Stomach (tissue), 9 donors: ENCODE data around the gene FZR1. TPM values are rescaled to one million over a fixed set of nuclear protein-coding genes. Genes with fewer than 3 reads are reported as not detected.

Experiments used
- DNase-seq, 2 donors: peaks; one replicate each; pipeline versions ENCODE4 v3.0.0 to v3.0.0-alpha.2; 2013 to 2019
- H3K27ac ChIP-seq, 5 donors: fragments of 200-600 bp in 4 of 5; sonication (generic) in 4 of 5; one replicate each; pipeline ENCODE4 v1.5.1; 2013 to 2019; ENCODE audit warnings: mild to moderate bottlenecking in 1 of 5, moderate library complexity in 1 of 5
- H3K27me3 ChIP-seq, 3 donors: fragments of 200-600 bp; sonication (generic); one replicate each; pipeline ENCODE4 v1.5.1; 2017 to 2019; ENCODE audit warnings: mixed run types in 1 of 3
- H3K36me3 ChIP-seq, 4 donors: fragments of 200-600 bp; sonication (generic); 1 replicate in 3 of 4; 2 replicates in 1 of 4; pipeline ENCODE4 v1.5.1; 2016 to 2019
- H3K4me1 ChIP-seq, 4 donors: fragments of 200-600 bp; sonication (generic); one replicate each; pipeline ENCODE4 v1.5.1; 2016 to 2019
- H3K4me3 ChIP-seq, 4 donors: fragments of 200-600 bp; sonication (generic) in 3 of 4; one replicate each; pipeline ENCODE4 v1.5.1; 2016 to 2019; ENCODE audit warnings: mild to moderate bottlenecking in 1 of 4
- H3K9me3 ChIP-seq, 4 donors: fragments of 200-600 bp; sonication (generic); one replicate each; pipeline ENCODE4 v1.5.1; 2016 to 2019
- EP300 ChIP-seq: sonication (generic); formaldehyde crosslinking; IDR thresholded peaks from one replicate; pipeline ENCODE4 v1.6.1; 2017; ENCODE audit warnings: antibody characterized with exemption
- POLR2A ChIP-seq, 4 donors: fragments of 450-650 bp; IDR thresholded peaks; one replicate each; pipeline ENCODE4 v1.6.1; 2016; ENCODE audit warnings: antibody characterized with exemption in 4 of 4, control low read depth in 2 of 4, mild to moderate bottlenecking in 1 of 4, moderate library complexity in 1 of 4
- POLR2AphosphoS5 ChIP-seq, 3 donors: sonication (generic); formaldehyde crosslinking; IDR thresholded peaks; one replicate each; pipeline ENCODE4 v1.6.1; 2016; ENCODE audit warnings: antibody characterized with exemption in 3 of 3
- WGBS, 5 donors: extraction: QIAGEN DNeasy Blood & Tissue Kit in 3 of 5; methylation state at CpG; one replicate each; pipeline versions ENCODE4 v1.1.5 to v1.1.7; 2013 to 2018; 5-methylcytosine and 5-hydroxymethylcytosine counted together
- intact Hi-C: fragments of 100-400 bp; cut with DNase I; formaldehyde crosslinking; loops from one replicate; pipeline ENCODE4 v1.15.1; 2023; ENCODE audit warnings: low total_unique reads
- polyA plus RNA-seq, 3 donors: library from polyadenylated mRNA; stranded (reverse); fragments of 200-250 nt; gene quantifications; one replicate each; pipeline ENCODE4 v1.2.3, GENCODE V29; 2013
- total RNA-seq, 5 donors: library from RNA; depleted of rRNA; stranded (reverse); fragments of >200 nt; gene quantifications; one replicate each; pipeline versions ENCODE4 v1.1.0 to v1.2.3, GENCODE V29; 2014 to 2016
- TF ChIP-seq, protein P1 (sequence below), 7 experiments: fragments of 450-650 bp in 4 of 7; fragments of 200-600 bp in 3 of 7; sonication (generic) in 3 of 7; IDR thresholded peaks; one replicate each; pipeline ENCODE4 v1.5.1; 2016 to 2019; ENCODE audit warnings: antibody characterized with exemption in 7 of 7, control low read depth in 2 of 7, mild to moderate bottlenecking in 1 of 7
- donor health status: healthy with polysubstance abuse.
- donor health status: Bipolar disorder and iron deficiency.
- donor health status: healthy.

The FZR1 gene
- total and polyA plus RNA-seq, 8 donors: 9.4 to 113 (median 21.3) TPM

DNA sequence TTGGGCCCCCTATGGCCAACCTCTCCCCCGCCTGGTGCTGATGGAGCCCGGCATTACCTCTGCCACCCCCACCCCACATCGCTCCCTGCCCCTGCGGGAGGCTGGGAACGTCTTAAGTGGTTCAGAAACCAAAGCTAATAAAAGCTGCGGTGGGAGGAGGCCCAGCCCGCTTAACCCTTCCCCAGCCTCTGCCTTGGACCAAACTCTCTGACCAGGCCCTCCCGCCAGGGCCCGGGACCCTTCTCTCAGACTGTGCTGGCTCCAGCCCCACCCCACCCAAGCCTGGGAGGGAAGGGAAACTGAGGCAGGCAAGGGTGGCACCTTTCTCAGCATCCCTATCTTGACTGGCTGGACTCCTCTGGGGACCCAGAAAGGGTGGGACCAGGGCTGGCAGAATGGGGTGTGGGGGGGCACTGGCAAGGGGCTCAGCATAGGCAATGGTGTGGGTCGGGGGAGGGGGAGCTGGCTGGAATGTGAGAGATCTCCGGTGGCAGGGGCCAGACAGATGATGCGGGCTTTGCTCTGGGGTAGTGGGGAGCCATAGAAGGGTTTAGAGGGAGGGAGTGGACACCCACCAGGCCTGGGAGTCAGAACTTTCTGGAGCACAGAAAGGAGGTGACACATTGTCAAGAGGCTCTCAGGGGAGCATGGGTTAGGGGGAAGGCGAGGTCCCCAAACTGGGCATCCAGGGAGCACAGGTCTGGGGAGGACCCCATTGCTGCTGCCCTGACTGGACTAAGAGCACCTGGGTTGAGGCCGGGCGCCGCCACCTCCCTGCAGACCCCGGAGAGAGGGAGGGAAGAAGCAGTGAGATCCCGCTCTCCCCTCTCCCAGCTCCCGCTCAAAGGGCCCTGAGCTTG, 47.7 kb upstream of the FZR1 start:
- WGBS, 5 donors: 46 to 68% (median 65%) methylated on average over 14 to 19 of the region's 19 CpGs
- no peaks in the 10 kb centered on the region for H3K27me3 ChIP-seq
- DNase-seq: peak in 1 of 2 donors; percentile 48
- H3K9me3 ChIP-seq: no peaks in the 10 kb centered on the region
- H3K36me3 ChIP-seq: peaks cover 65 to 91% (median 85%) of the 10 kb centered on the region in 4 donors
- intact Hi-C loops: no loop called here
- TF ChIP-seq EP300: no peak
- TF ChIP-seq POLR2A (IDR thresholded peaks at IDR 0.05): no peak
- no peak for TF ChIP-seq POLR2AphosphoS5 (IDR thresholded peaks at IDR 0.05)
- TF ChIP-seq, protein P1, sequence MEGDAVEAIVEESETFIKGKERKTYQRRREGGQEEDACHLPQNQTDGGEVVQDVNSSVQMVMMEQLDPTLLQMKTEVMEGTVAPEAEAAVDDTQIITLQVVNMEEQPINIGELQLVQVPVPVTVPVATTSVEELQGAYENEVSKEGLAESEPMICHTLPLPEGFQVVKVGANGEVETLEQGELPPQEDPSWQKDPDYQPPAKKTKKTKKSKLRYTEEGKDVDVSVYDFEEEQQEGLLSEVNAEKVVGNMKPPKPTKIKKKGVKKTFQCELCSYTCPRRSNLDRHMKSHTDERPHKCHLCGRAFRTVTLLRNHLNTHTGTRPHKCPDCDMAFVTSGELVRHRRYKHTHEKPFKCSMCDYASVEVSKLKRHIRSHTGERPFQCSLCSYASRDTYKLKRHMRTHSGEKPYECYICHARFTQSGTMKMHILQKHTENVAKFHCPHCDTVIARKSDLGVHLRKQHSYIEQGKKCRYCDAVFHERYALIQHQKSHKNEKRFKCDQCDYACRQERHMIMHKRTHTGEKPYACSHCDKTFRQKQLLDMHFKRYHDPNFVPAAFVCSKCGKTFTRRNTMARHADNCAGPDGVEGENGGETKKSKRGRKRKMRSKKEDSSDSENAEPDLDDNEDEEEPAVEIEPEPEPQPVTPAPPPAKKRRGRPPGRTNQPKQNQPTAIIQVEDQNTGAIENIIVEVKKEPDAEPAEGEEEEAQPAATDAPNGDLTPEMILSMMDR (IDR thresholded peaks at IDR 0.05): no peak
- peaks cover 36 to 70% (median 47%) of the 10 kb centered on the region in 4 donors for H3K4me1 ChIP-seq
- H3K27ac ChIP-seq: peak overlapping the region; percentile 47 to 90 (median 79)
- H3K4me3 ChIP-seq: no peak overlapping the region

GRCh38 chr19:3459089-3459881, 46.8 kb upstream of the FZR1 start:
- H3K36me3 ChIP-seq: peaks cover 65 to 91% (median 85%) of the 10 kb centered on the region in 4 donors
- WGBS, 5 donors: 39 to 52% (median 44%) methylated on average over 26 of the region's 26 CpGs

DNA sequence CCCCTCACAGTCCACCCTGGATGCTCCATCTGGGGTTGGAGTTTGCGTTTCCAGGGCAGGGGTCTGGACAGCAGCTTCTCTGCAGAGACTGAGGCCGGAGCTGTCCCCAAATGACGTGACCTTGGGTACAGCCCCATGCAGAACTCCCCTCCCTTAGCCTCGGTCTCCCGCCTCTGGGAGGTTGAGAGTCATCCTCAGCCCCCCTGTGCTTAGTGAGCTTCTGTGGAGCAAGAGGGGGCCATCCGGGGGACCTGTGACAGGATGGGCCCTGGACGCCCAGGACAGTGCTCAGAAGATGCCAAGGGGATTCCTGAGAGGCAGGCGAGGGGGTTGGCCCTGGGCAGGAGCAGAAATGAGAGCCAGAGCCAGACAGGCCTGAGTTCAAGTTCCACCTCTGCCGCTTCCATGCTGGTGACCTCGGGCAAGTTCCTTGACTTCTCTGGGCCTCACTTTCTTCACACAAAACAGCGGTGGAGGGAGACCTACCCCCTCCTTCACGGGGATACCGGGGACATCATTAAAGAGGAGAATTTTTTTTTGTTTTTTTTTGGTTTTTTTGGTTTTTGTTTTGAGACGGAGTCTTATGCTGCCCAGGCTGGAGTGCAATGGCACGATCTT, 46.0 kb upstream of the FZR1 start:
- Histone ChIP-seq H3K27me3 (no peaks in the 10 kb centered on the region), H3K4me1 (peaks cover 36 to 83% (median 55%) of the 10 kb centered on the region in 4 donors), H3K9me3 (no peaks in the 10 kb centered on the region), H3K36me3 (peaks cover 57 to 89% (median 83%) of the 10 kb centered on the region in 4 donors), H3K4me3 (no peak overlapping the region), H3K27ac (peak overlapping the region; percentile 4 to 90 (median 79))
- DNase-seq: no peak
- WGBS, 5 donors: 79 to 90% (median 87%) methylated on average over 7 to 15 of the region's 15 CpGs
- TF ChIP-seq, protein P1 (IDR thresholded peaks at IDR 0.05): no peak
- TF ChIP-seq EP300: no peak
- TF ChIP-seq POLR2A (IDR thresholded peaks at IDR 0.05): no peak
- TF ChIP-seq POLR2AphosphoS5 (IDR thresholded peaks at IDR 0.05): no peak
- intact Hi-C loops: no loop called here

More at GRCh38 chr19:3459089-3459881, 46.8 kb upstream of the FZR1 start:
- Histone ChIP-seq H3K27me3 (no peaks in the 10 kb centered on the region), H3K9me3 (no peaks in the 10 kb centered on the region), H3K4me1 (peaks cover 36 to 78% (median 52%) of the 10 kb centered on the region in 4 donors), H3K27ac (peak overlapping the region; percentile 65 to 90 (median 79)), H3K4me3 (no peak overlapping the region)
- intact Hi-C loops: no loop called here
- TF ChIP-seq EP300 (no peak), POLR2AphosphoS5 (IDR thresholded peaks at IDR 0.05) (peak in 2 of 3 donors; percentile 6 to 26)
- DNase-seq: peak; percentile 62 to 95

DNA sequence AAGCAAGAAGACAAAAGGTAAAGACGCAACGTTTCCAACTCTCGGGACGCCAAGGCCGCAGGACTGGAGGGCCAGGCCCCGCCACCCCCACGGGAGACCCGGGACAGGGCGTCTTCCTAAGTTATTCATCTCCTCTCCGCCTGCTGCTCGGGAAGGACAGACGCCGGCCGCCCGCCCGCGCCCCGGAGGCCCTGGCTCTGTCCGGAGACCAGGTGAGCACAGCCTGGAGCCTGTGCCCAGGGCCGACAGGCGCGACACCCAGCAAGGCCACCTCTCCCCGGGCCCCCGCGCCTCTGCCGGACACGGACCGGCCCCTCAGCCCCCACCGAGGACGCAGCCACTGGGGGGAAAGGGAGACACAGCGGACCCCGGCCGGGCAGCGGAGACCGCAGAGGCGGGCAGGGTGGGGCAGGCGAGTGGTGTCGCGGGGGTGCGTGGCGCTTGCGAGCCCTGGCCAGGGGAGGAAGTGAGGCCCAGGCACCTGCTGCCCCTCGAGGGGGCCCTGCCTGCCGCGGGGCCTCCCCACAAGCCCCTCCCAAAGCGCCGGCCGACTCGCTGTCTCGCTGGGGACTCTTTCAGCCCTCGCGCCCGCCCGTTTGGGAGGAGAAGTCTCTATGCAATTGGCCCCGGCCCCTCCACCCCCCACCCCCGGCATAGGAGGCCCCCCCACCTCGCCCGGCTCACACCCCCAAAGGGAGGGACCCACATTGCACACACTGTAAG, 43.0 kb upstream of the FZR1 start:
- Histone ChIP-seq H3K27me3 (no peaks in the 10 kb centered on the region), H3K36me3 (peaks cover 38 to 68% (median 57%) of the 10 kb centered on the region in 4 donors), H3K9me3 (no peaks in the 10 kb centered on the region), H3K4me3 (no peak overlapping the region), H3K27ac (peak overlapping the region in 4 of 5 donors; percentile 38 to 90 (median 57)), H3K4me1 (peaks cover 22 to 82% (median 50%) of the 10 kb centered on the region in 4 donors)
- DNase-seq: no peak
- intact Hi-C loops: no loop called here
- TF ChIP-seq POLR2AphosphoS5 (IDR thresholded peaks at IDR 0.05) (no peak), EP300 (no peak), POLR2A (IDR thresholded peaks at IDR 0.05) (no peak)
- TF ChIP-seq, protein P1 (IDR thresholded peaks at IDR 0.05): no peak
- WGBS, 5 donors: 72 to 86% (median 81%) methylated on average over 36 to 58 of the region's 58 CpGs
